Ovary (tissue), 3 donors: ENCODE results near the gene NNT.

Experiments
- CTCF ChIP-seq, 3 donors: fragments of 450-650 bp in 2 of 3; fragments of 200-600 bp in 1 of 3; IDR thresholded peaks; one replicate each; pipeline versions ENCODE4 v1.5.1 to v1.8.0; 2016 to 2022; ENCODE audit warnings: antibody characterized with exemption in 3 of 3, mild to moderate bottlenecking in 1 of 3
- EP300 ChIP-seq: sonication (generic); formaldehyde crosslinking; IDR thresholded peaks from one replicate; pipeline ENCODE4 v1.6.1; 2017; ENCODE audit warnings: antibody characterized with exemption
- POLR2A ChIP-seq: fragments of 450-650 bp; IDR thresholded peaks from one replicate; pipeline ENCODE4 v1.6.1; 2017; ENCODE audit warnings: antibody characterized with exemption, mild to moderate bottlenecking, moderate library complexity
- donor health status: DM: no; HTN: no; CAD: no.

DNA sequence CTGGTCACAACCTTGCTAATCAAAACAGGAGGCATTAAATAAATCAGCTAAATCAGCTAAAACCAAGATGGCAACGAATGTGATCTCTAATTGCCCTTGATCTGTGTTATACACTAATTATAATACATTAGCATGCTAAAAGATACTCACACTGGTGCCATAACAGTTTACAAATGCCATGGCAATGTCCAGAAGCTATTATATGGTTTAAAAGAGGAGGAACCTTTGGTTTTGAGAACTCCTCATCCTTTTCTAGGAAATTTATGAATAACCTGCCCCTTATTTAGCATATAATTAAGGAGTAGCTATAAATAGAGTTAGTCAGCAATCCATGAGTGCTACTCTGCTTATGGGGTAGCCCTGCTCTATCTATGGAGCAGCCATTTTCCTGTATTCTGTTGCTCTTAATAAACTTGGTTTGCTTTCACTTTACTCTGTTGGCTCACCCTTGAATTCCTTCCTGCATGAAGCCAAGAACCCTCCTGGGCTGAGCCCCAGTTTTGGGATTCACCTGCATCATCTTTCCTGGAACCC lies 18.7 kb upstream of the NNT start:
- TF ChIP-seq POLR2A (no peak), CTCF (IDR thresholded peaks at IDR 0.05) (no peak), EP300 (no peak)
